Neuron (in vitro differentiated cells): ENCODE measurements around the gene TSPO2.
"Not testable (repeated sequence)": the region's sequence is repeated elsewhere in the genome, so short reads cannot be mapped to it uniquely, and the experiment has no call there.

Source experiments
- H2AFZ ChIP-seq: one replicate; pipeline ENCODE4 v1.6.1; 2013; ENCODE audit warnings: low read depth, mild to moderate bottlenecking, inconsistent platforms, low read length, moderate library complexity
- H3K27me3 ChIP-seq: one replicate; pipeline ENCODE4 v1.6.1; 2013; ENCODE audit warnings: low read length; ENCODE audit not compliant: insufficient read depth
- H3K36me3 ChIP-seq: one replicate; pipeline ENCODE4 v1.6.1; 2013; ENCODE audit warnings: low read length; ENCODE audit not compliant: insufficient read depth
- H3K4me1 ChIP-seq: one replicate; pipeline ENCODE4 v1.6.1; 2013; ENCODE audit warnings: low read length; ENCODE audit not compliant: insufficient read depth
- H3K4me3 ChIP-seq: 2 replicates; pipeline ENCODE4 v1.5.1; 2013; ENCODE audit warnings: mild to moderate bottlenecking, low read length, moderate library complexity
- H3K9me3 ChIP-seq: one replicate; pipeline ENCODE4 v1.6.1; 2013; ENCODE audit warnings: low read length

TSPO2 gene, protein sequence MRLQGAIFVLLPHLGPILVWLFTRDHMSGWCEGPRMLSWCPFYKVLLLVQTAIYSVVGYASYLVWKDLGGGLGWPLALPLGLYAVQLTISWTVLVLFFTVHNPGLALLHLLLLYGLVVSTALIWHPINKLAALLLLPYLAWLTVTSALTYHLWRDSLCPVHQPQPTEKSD

GRCh38 chr6:41042226-41043055 is at the start of gene TSPO2:
Gene TSPO2, plus strand, starts transcription at chr6:41042467. Its CDS starts 519 bp downstream, at chr6:41042986.
- H3K4me1 ChIP-seq: no peaks in the 10 kb centered on the region
- H3K27me3 ChIP-seq: no peaks in the 10 kb centered on the region
- no peaks in the 10 kb centered on the region for H3K36me3 ChIP-seq
- H3K4me3 ChIP-seq: no peak within 1 kb of the TSS
- no peaks in the 10 kb centered on the region for H3K9me3 ChIP-seq
- H2AFZ ChIP-seq: no peak within 1 kb of the TSS

DNA sequence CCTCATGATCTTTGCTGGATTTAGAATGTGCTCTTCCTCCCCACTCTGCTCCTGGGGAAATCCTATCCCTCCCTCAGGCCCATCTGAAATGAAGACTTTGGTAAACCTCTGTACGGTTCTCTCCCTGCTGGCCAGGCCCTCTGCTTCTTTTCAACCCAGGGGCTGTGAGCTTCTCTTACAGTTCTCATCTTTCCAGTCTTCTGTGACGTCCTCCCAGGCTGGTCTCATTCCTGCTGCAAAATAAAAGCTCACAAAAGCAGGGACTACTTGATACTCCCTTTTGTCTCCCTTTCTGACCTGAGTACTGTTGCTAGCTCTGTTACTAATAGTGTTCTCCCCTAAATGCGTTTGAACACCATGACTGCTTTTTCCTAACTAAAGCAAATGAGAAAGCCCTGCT is 49.5 kb upstream of the TSPO2 start:
- H3K9me3 ChIP-seq: no peaks in the 10 kb centered on the region
- no peaks in the 10 kb centered on the region for H3K36me3 ChIP-seq
- peaks cover 18% of the 10 kb centered on the region for H3K4me1 ChIP-seq
- H2AFZ ChIP-seq: no peak overlapping the region
- no peak overlapping the region for H3K4me3 ChIP-seq
- H3K27me3 ChIP-seq: no peaks in the 10 kb centered on the region

GRCh38 chr6:40996591-40997233 is 45.6 kb upstream of the TSPO2 start:
- Histone ChIP-seq H3K9me3 (no peaks in the 10 kb centered on the region), H3K4me1 (peaks cover 30% of the 10 kb centered on the region), H2AFZ (peak overlapping the region; percentile 59), H3K27me3 (no peaks in the 10 kb centered on the region), H3K4me3 (peak overlapping the region; percentile 1), H3K36me3 (no peaks in the 10 kb centered on the region)

- Histone ChIP-seq H3K4me3 (peak overlapping the region; percentile 1), H3K4me1 (peaks cover 30% of the 10 kb centered on the region), H3K27me3 (no peaks in the 10 kb centered on the region), H3K36me3 (no peaks in the 10 kb centered on the region), H2AFZ (peak overlapping the region; percentile 59), H3K9me3 (no peaks in the 10 kb centered on the region)
Observed at GRCh38 chr6:40997234-40997957, 44.9 kb upstream of the TSPO2 start.

DNA sequence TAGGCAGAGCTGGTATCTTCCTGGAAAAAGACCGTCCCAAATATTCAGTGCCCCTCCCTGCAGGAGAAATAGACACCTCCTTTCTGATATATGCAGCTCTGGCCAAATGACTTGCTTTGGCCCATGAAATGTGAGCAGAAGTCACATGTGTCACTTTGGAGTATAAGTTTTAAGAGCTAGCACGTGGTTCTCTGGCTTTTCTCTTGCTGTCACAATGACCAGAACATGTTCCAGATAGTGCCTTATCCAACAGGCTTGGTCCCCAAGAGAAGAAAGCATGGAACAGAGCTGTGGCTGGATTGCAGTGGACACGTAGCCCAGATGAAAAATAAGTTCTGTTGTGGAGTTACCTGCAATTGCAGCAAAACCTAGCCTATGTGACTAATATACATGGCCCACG is 43.6 kb upstream of the TSPO2 start:
- H3K4me1 ChIP-seq: peaks cover 30% of the 10 kb centered on the region

DNA sequence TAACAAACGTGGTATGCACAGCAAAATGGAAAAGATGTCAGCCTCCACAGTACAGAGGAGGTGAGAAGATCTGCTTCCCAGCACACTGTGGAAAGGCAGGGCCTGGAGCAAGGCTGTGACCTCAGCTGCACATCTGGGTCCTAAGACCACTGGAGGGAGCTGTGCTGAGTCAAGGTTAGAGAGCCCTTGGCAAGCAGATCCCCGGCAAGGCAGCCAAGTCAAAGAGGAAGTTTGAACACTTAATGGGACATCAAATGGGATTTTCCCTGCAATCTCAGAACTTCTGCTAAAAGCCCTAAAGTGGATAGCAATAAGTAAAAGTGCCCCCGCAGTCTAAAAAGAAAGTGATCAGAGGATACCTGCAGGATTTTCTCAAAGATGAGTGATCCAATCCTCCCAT is 42.7 kb upstream of the TSPO2 start:
- Histone ChIP-seq H3K27me3 (no peaks in the 10 kb centered on the region), H3K4me3 (no peak overlapping the region), H3K4me1 (peaks cover 30% of the 10 kb centered on the region), H2AFZ (no peak overlapping the region), H3K9me3 (no peaks in the 10 kb centered on the region), H3K36me3 (no peaks in the 10 kb centered on the region)

More for the DNA sequence above, 43.6 kb upstream of the TSPO2 start:
- Histone ChIP-seq H3K36me3 (no peaks in the 10 kb centered on the region), H2AFZ (no peak overlapping the region), H3K4me3 (no peak overlapping the region), H3K9me3 (no peaks in the 10 kb centered on the region), H3K27me3 (no peaks in the 10 kb centered on the region)

GRCh38 chr6:41000248-41000647 is 42.0 kb upstream of the TSPO2 start:
- no peak overlapping the region for H3K4me3 ChIP-seq
- H3K4me1 ChIP-seq: peaks cover 30% of the 10 kb centered on the region
- no peaks in the 10 kb centered on the region for H3K27me3 ChIP-seq
- H2AFZ ChIP-seq: no peak overlapping the region
- H3K36me3 ChIP-seq: no peaks in the 10 kb centered on the region
- no peaks in the 10 kb centered on the region for H3K9me3 ChIP-seq

DNA sequence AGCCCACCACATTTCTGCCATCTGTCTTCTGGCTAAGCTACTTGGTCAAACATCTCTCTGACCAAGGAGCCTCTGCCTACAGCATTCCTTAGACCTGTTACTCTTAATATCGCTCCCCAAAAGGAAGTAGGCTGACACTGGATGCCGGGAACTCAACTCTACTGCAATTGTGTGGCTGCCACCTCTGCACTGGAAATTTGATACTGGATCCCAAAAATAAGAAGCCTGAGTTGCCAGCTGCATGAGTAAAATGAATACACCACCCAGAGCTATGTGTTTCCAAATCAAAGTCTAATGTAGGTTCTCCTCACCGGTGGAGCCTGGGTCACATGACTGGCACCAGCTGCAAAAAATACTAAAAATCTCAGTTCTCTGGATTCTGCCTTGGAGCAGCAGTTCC is 40.1 kb upstream of the TSPO2 start:
- no peaks in the 10 kb centered on the region for H3K27me3 ChIP-seq
- H3K36me3 ChIP-seq: no peaks in the 10 kb centered on the region
- no peaks in the 10 kb centered on the region for H3K9me3 ChIP-seq
- no peak overlapping the region for H3K4me3 ChIP-seq
- H2AFZ ChIP-seq: no peak overlapping the region
- peaks cover 18% of the 10 kb centered on the region for H3K4me1 ChIP-seq

GRCh38 chr6:41006217-41006616 is 36.0 kb upstream of the TSPO2 start:
- not testable (repeated sequence) for H3K4me1 ChIP-seq, H3K9me3 ChIP-seq, H3K4me3 ChIP-seq, H3K27me3 ChIP-seq, H2AFZ ChIP-seq, H3K36me3 ChIP-seq

GRCh38 chr6:41006980-41007379 is 35.3 kb upstream of the TSPO2 start:
- not testable (repeated sequence) for H3K27me3 ChIP-seq, H3K4me1 ChIP-seq, H3K36me3 ChIP-seq, H2AFZ ChIP-seq, H3K9me3 ChIP-seq, H3K4me3 ChIP-seq

DNA sequence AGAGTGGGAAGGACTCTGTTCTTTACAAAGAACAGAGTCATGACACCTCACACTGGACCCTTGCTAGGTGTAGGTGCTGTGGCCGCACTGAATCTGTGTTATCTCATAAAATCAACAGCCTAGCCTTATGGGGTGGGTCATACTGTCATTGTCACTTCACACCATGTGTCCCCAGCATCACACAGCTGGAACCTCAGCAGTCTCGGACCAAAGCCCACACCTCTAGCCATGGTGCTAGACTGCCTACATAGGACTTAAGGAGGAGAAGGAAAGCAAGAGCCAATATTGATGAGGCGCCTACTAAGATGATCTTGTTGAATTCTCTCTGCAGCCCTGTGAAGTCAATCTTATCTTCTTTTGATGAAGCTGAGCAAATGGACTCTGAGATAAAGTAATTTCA is 34.3 kb upstream of the TSPO2 start:
- Histone ChIP-seq H3K4me1 (no peaks in the 10 kb centered on the region), H3K4me3 (no peak overlapping the region), H3K9me3 (no peaks in the 10 kb centered on the region), H3K27me3 (no peaks in the 10 kb centered on the region), H3K36me3 (no peaks in the 10 kb centered on the region), H2AFZ (no peak overlapping the region)

GRCh38 chr6:41009669-41010068 is 32.6 kb upstream of the TSPO2 start:
- Histone ChIP-seq H3K4me3 (no peak overlapping the region), H3K9me3 (no peaks in the 10 kb centered on the region), H3K27me3 (no peaks in the 10 kb centered on the region), H2AFZ (no peak overlapping the region), H3K36me3 (no peaks in the 10 kb centered on the region), H3K4me1 (no peaks in the 10 kb centered on the region)

DNA sequence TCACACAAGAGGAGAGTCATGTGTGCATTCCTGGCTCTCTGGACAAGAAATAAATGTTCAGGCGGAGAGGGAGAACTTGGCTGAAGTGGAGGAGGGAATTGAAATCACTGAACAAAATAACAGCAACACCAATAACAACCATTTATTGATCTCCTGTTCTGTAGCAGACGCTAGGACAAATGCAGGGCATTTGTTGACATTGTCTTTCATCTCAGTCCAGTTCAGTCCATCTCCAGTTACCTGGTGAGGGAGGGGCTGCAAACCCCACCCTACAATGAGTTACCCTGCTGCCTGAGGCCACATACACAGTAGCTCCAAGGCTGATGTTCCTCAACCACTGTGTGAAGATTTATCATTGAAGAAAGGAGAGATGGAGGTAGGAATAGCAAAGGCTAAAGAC is 30.6 kb upstream of the TSPO2 start:
- Histone ChIP-seq H3K9me3 (no peaks in the 10 kb centered on the region), H3K27me3 (no peaks in the 10 kb centered on the region), H3K4me3 (no peak overlapping the region), H3K4me1 (no peaks in the 10 kb centered on the region), H2AFZ (no peak overlapping the region), H3K36me3 (no peaks in the 10 kb centered on the region)
